ENCODE data around the gene FNBP1.

FNBP1 gene

DNA sequence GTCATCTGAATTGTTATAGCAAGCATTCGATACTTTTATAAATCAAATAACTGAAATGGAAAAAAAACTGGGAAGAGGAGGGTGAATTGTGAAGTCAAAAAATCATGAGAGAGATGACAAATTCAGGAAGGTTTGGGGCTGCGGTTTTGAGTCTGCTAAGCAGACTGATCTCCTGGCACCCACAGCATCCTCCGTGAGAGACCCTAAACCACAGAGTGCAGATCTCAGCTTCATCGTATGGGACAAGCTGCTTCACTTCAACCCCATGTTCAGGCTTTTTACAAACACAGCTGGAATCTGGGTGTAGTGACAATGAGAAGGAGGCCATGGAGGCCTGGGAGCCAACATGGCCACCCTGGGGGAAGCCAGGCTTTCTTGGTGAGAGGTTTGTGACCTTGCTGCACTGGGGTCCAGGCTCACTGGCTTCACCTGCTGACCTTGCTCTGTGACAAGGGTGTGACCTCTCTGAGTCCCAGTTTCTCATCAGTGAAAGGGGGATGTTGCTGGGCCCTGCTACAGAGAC is 188.3 kb downstream of the FNBP1 start:
- no peak for DNase-seq (ENCODE audit: low read depth)

DNA sequence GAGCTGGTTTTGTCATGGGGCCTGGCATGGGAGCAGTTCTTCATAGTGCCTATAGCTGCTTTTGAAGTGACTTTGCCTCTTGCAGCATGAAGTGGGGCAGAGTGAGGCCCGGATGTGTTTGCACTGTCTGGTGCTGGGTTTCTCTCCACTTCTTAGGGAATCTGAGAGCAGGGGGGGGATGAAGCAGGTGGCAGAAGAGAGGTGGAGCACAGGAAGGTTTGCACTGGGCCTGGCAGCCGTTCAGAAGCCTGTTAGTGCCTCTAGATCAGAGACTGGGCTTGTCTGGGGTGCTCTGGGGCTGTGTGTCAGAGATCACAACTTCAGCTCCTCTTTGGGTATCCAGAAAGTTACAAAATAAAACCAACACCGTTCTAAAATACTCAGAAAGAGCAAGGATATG is 189.4 kb downstream of the FNBP1 start:
- no peak for DNase-seq (ENCODE audit: low read depth)

DNA sequence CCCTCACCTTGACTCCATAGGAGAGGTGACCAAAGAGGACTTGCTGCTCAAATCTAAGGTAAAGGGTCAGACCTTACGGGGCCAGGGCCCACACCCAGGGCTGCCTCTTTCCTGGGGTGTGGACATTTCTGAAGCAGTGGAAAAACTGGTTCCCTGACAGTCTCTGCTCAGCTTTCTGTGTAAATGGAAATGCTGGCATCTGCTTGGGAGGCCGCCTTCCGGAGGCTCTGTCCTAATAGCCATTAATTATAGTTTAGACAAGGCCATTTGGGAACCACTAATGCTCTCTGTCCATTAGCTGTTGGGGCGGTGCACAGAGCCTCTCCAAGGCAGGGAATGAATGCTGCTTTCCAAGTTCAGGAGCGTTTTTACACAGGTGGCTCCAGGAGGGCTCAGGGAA is 190.4 kb downstream of the FNBP1 start:
- no peak for DNase-seq (ENCODE audit: low read depth)

DNA sequence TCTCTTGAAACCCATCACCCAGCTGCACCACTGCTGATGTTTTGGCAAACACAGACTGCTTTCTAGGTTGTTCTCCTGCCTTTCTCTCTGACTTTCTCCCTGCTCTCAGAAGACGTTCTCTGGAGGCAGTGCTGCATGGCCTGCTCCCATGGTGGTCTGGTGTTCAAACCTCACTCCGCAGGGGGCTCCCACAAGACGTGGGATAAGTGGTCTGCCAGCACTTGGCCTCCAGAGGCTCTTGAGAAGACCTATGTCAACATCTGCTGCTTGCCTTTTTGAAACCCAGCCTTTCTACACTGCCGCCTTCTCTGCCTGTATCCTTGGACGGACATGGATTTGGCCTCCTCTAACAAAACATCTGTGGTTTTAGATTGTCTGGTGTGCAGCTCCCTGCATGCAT is 191.2 kb downstream of the FNBP1 start:
- no peak for DNase-seq (ENCODE audit: low read depth)

DNA sequence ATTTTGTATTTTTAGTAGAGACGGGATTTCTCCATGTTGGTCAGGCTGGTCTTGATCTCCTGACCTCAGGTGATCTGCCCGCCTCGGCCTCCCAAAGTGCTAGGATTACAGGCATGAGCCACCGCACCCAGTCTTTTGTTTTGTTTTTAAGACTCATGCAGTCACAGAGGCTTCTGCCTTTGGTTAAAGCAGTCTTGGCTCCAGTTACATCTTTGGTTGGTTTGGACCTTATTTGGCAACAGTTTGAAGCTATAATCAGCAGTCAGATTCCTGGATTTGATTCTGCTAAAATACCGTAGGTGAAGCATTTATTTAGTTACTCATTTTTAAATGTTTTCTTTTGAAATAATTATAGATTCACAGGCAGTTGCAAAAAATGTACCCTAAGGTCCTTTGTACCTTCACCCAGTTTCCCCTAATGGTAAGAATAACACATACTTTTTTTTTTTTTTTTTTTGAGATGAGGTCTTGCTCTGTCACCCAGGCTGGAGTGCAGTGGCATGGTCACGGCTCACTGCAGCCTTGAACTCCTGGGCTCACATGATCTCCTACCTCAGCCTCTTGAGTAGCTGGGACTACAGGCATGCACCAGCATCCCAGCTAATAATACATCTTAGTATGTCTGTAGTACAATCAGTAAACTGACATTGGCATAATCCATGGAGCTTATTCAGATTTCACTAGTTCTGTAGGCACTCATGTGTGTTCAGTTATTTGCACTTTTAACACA is 192.0 kb downstream of the FNBP1 start:
- no peak for DNase-seq (ENCODE audit: low read depth)

DNA sequence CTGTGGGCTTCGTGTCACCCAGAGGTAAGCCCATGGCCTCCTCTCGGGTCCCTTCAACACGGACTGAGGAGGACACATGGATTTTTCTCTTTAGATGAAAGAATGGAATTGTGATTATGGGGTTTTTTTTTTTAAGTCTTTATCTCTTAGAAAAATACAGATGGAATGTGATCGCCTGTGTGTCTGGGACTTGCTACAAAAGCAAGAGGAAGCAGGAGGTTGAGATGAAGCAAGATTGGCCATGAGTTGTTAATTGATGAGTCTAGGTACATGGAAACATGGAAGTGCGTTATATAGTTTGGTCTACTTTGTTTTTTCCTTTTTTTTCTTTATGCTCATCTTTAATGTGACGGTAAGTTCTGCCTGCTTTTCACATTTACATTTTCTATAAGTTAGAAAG is 193.1 kb downstream of the FNBP1 start:
- DNase-seq (ENCODE audit: low read depth), result no peak

DNA sequence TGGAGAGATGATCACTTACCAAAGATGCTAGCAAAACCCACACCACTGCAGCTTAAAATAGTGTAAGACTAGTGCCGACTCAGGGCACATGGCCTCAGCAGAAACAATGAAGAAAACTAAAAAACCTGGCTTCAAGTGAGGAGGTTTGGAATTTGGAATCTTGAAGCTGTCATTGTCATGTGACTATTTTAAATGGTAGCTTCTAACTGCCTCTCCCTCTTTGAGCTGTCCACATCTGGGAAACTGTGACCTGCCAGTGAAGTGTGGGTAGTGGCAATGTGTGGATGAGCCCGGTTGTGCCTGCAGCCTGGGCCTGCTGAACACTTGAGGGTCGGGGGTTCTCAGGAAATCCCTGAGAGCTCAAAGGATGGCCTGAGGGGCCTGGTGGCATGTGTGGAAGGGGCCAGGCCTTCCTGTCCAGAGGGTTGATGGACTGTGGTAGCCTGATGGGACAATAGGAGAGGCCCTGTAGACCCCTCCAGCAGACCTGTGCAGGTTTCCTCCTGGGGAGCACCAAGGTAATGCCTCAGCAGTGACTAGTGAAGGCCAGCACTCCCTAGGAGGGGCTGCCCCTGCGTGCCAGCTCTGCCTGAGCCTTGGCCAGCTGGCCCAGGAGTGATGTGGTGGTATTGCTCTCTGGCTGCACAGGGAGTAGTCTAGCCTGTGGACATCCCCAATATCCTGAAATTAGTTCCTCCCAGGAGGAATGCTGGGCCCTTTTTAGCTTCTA is 194.1 kb downstream of the FNBP1 start:
- no peak for DNase-seq (ENCODE audit: low read depth)

DNA sequence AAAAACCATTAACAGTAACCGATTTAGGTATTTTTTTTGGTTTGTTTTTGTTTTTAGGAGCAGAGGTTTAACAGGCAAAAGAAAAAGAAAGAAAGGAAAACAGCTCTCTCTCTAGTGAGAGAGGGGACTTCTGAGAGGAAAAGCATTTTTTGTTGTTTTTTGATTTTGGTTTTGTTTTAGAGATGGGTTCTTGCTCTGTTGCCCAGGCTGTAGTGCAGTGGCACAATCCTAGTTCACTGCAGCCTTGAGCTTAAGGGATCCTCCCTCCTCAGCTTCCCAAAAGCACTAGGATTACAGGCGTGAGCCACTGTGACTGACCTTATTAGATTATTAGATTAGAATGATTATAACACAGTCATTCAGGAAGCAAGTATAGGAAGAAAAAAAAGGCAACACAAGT is 197.6 kb downstream of the FNBP1 start:
- no peak for DNase-seq (ENCODE audit: low read depth)

DNA sequence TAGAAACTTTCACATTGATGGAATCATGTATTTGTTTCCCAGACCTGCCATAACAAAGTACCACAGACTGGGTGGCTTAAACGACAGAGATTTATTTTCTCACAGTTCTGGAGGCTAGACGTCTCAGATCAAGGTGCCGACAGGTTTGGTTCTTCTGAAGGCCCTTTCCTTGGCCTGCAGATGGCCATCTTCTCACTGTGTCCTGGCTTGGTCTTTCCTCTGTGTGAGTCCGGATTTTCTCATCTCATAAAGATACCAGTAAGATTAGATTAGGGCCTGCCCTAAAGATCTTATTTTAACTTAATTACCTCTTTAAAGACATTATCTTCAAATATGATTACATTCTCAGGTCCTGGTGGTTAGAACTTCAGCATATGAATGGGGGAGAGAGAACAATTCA is 201.9 kb downstream of the FNBP1 start:
- DNase-seq (ENCODE audit: low read depth), result no peak

DNA sequence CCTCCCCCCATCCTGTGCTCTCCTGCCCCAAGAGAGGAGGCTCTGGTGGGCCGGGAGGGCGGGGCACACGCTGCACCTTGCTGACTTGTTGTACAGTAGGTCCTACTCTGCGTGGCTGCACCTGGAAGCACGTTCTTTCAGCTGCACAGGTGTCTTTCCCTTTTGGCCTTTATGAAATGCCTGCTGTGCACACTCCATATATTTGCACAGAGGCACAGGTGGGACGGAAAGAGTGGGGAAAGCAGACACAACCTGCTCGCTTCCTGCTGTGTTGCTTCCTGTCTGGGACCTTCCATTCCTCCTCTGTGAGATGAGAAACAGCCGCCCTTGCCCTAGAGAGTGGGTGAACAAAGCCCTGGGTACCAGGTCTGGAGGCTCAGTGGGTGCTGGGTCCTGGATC is 203.0 kb downstream of the FNBP1 start:
- no peak for DNase-seq (ENCODE audit: low read depth)

DNA sequence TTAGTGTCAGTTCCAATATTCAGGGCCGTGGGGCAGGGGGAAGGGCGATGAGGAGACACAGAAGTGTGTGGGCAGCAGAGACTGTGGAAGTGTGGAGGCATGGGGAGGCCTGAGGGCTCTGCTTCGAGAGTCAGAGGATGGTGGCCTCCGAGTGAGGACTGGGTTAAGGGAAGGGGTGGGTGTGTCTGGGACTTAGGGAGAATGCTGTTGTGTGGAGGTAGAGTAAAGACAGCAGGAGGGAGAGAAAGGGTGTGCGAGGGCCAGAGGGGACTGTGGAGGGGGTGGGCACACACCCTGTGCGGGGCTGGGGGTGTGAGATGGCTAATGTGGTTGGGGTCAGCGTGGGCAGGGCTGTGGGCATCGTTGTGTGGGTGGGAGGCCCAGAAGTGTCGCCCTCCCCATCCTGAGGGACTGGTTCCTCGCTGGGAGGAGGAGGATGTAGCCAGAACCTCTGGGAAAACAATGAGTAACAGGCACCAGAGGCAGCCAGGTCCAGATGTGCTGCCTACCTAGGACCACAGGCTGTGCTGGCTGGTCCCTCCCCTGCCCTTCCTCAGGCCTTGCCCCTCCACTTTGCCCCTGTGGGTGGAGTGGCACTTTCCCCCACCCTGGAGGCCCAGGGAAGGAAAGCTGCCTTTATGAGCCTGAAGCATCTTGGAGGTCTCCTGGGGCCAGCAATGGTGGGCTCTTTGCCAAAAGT is 203.5 kb downstream of the FNBP1 start:
- DNase-seq (ENCODE audit: low read depth), result no peak

DNA sequence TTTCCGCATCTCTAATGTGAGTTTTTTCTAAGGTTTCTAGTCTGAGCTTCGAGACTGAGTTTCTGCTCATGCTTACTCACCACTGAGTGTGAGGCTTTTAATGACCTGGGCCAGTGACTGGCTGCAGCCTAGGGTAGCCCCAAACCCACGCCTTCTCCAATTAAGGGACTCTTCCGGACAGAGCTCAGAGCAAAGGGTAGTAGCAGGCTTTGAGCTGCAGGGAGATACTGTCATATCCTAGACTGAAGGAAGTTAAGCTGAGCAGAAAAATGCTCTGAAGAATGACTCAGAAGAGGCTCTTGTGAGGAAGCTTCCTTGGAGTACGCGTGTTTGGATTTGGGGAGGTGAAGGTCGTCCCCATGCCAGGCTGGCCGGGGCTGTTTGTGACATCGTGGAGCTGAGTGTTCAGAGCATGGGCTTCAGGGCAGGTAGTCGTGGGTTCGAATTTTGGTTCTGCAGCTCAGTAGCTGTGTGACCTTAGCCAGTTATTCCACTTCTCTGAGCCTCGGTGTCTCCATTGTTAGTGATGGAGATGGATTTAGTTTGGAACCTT is 204.2 kb downstream of the FNBP1 start:
- DNase-seq (ENCODE audit: low read depth), result no peak

Measured in activated gamma-delta T cell treated with anti-CD3 and anti-CD28 coated beads, Interleukin-2, amount 50 U/mL, for 16 hours (primary cell).